ENCODE data around the gene CNBD2.
"Not testable (repeated sequence)": the region's sequence is repeated elsewhere in the genome, so short reads cannot be mapped to it uniquely, and the experiment has no call there.

CNBD2 gene

DNA sequence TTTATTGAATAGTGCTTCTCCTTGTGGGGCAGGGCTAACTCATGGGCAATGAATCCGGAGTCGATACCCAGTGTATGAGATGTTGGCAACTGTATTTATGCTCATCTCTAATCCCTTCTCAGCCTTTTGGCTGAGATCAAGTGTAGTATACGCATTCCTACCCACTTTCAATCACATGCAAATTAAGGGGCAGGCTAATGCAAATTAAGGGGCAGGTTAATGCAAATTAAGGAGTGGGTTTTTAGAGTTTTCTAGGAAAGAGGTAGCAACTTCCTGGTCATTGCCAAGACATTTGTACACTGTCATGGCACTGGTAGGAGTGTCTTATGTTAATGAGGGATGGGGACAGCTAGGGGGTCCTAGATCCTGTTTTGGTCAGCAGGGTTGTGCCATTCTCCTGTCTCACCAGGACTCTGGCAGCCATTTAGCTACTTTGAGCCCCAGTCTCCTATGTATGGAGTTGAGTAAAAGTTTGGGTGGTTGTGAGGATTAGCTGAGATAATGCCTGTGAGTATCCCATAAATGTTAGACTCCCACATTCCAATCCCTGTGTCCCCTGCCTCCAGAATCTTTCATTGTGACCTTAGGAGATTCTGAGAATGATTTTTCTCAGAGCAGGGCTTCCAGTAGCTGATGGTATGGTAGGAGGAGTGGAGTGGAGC lies at the start of gene CNBD2:
Gene CNBD2 (plus strand): TSS at position 612 of the 662 bp plus-strand sequence. CDS start 173 bp downstream, outside the sequence.
- no peak for DNase-seq (ENCODE audit: low spot score)
- no peak for FAIRE-seq

DNA sequence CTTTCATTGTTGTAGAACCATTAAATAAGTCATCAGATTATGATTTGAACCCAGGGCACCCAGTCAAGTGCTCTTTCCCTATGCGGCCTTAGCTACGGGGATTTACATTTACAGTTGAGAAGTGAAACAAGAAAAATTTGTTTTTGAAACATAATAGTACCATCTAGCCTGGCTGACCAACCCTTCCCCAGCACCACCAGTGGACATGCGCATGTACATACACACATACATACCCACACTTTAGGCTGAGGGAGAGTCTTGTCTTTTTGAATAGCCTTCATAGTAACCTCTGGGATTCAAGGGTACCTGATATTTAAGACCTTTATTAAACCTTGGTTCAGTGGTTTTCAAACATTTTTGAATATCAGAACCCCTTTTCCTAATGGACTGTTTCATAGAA lies 47.9 kb upstream of the CNBD2 start:
- DNase-seq (ENCODE audit: low spot score) (no peak), FAIRE-seq (no peak)

DNA sequence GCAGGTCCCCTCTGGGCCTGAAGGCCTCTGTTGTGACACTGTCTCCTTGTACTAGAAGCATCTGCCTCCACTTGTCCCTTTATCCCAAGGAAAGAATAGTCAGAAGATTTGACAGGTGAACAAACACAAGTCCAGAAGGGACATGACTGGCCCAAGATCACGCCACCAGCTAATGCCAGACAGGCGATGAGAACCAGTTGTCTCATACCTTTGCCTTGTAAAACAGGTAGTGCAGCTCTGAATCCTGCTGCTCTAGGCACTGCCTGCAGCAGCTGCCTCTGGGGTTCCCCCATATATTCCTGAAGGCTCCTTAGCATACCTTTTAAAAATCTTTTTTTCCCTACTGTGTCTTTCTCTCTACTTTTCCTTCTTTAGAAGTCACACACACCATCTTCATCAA lies 39.1 kb upstream of the CNBD2 start:
- FAIRE-seq (no peak), DNase-seq (ENCODE audit: low spot score) (no peak)

DNA sequence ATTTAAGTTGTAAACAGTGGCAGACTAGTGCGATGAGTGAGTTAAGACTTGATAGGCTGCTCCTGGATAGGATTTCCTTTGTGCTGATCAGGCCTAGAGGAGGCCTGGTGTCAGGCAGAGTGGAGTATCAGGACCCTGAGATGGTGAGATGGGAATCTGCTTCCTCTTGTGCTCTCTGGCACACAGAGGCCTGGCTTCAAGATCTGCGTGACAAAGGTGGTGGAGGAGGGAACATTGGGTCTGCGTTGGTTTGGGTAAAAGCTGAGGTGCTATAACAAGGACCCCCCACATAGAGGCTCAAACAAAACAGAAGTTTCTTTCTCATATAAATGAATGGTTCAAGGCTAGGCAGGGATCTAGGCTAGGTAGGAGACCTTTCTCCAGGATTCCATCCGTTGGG lies 34.3 kb upstream of the CNBD2 start:
- FAIRE-seq (no peak), DNase-seq (ENCODE audit: low spot score) (no peak)

DNA sequence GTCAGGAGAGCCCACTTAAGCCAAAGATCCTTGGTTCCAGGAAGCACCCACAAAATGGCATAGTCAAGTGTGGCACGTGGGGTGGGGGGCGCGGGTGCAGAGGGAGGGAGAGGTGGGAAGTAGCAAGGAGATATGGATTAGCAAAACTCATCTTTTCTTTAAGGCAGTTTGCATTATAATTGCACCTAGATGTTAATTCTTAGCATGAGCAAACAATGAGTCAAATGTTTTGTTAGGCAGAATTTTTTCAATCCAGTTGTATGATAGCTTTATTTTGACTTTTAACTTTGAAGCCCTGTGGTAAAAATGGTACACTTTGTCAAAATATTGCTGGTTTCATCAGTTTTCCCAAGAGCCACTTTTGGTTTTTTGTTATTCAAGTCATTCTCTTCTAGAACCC lies 29.1 kb upstream of the CNBD2 start:
- FAIRE-seq: no peak

DNA sequence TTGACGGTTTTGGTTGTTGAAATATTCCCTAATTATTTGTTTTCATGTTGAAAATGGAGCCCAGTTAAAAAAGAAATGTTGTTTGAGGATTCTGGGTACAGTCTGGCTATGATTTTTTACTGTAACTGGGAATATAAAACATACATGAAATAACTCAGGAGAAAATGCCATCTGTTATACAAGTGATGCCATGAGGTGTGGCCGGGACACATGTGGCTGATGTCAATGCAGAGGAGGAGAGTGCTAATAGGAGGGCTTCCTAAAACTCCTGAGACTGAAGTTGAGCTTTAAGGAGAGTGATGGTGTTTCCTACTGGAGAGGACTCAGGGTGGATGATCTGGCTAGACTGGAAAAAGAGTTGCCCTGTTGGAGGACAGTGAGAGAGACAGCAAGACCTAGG lies 26.8 kb upstream of the CNBD2 start:
- FAIRE-seq (no peak), DNase-seq (ENCODE audit: low spot score) (no peak)

More for the DNA sequence above, 29.1 kb upstream of the CNBD2 start:
- no peak for DNase-seq (ENCODE audit: low spot score)

DNA sequence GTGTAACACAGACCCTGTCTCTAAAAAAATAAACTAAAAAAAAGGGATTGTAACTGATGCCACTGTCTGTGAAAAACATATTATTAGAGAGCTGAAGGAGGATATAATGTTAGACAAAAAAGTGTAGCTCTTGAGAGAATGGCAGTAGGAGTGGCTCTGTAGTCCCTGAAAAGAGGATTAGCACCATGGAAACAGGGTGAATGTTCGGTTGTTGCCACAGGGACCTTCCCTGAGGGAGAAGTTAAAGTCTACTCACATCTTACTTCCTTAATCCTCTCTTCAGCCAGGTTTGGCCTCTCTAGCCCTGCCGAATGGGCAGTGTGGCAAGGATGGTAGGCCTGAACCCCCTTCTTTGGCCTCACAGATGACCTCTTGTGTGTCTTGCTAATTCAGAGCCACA lies 26.1 kb upstream of the CNBD2 start:
- DNase-seq (ENCODE audit: low spot score) (no peak), FAIRE-seq (no peak)

DNA sequence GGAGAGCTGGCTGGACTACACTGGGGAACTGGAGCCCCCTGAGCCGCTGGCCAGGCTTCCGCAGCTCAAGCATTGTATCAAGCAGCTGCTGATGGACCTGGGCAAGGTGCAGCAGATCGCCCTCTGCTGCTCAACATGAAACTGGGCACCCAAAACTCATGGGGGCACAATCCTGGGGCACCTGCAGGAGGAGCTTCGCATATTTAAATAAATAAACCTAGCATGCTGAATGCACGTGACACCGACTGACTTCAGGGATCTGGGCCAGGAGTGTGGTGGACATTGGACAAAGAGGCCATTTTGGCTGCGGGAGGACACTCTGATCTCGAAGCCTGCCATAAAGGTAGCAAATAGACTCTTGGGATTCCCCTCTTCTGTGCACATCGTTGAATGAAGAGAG lies 20.9 kb upstream of the CNBD2 start:
- FAIRE-seq (no peak), DNase-seq (ENCODE audit: low spot score) (peak; percentile 62)

DNA sequence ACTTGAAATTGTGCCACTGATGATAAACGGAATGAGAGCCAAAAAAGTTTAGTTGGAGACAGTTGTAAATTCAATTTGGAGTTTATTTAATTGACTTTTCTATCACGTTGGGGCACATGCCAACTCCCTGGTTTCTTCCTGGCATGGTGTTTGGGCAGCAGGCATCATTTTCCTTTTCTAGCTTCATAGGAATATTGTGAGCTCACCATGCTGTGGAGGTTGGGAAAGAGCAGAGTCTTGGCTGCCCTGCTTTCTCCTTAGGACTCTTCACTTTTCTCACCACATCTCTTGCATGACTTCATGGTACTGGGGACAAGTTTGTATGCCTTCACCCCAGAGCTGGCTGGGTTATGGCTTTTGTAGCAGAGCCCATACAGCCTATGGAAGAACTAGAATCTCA lies 20.5 kb upstream of the CNBD2 start:
- FAIRE-seq: no peak

DNA sequence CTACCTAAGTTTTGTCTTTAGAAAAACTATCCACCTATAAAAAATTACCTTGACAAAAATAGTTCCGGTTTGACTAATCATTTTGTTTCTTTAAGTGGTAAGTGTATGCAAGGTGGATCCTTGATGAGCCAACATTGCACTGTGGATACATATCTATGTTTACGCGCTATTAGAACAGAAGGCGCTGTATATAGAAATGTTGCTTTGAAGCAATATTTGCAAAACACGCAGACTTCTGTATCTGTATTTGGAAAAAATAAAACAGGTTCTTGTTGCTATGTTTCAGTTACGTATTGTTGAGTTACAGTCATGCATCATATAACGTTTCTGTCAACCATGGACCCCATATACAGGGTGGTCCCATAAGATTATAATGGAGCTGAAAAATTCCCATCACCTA lies 18.3 kb upstream of the CNBD2 start:
- DNase-seq (ENCODE audit: low spot score): no peak
- FAIRE-seq: no peak

More for the DNA sequence above, 20.5 kb upstream of the CNBD2 start:
- DNase-seq (ENCODE audit: low spot score): no peak

DNA sequence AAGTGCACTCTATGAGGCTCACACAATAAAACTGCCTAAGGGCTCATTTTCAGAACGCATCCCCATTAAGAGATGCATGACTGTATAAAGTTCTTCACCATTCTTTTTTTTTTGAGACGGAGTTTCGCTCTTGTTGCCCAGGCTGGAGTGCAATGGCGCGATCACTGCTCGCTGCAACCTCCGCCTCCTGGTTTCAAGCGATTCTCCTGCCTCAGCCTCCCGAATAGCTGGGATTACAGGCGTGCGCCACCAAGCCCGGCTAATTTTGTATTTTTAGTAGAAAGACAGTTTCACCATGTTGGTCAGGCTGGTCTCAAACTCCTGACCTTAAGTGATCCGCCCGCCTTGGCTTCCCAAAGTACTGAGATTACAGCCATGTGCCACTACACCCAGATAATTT lies 16.3 kb upstream of the CNBD2 start:
- DNase-seq (ENCODE audit: low spot score); FAIRE-seq: not testable (repeated sequence)

DNA sequence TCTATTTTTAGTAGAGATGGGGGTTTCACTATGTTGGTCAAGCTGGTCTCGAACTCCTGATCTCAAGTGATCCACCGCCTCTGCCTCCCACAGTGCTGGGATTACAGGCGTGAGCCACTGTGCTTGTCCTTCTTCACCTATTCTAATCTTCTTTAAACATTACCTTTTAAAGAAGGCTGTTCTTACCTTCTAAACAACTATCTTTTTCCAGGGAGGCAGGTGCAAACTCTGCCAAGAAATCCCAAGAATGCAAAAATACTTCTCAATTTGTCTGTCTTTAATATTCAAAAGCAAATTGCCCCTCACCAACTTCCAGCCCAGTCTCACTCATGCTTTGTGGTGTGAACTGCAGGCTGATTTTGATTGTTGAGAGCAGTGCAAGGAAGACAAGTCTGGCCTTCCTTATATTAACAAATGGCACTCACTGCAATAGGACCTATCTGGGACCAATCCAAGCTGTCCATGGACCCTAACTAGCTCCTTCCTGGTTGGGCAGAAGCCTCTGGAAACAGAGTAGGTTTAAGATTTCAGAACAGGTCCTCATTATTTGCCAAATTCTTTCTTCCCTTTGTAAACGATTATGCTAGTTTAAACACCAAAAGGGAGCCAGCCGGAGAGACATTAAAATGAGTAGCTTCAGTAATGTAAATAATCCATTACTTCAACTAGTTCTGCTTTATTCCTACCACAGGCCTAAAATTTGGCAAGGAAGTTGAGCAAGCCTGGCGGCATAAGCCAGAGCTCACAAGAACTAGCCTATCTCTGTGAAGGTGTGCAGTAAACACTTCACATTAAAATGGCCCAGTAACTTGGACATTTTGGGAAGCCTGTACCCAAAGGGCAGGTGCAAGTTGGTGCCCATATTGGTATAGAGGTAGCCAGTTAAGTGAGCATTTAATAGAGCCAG lies 15.7 kb upstream of the CNBD2 start:
- FAIRE-seq (no peak), DNase-seq (ENCODE audit: low spot score) (no peak)

DNA sequence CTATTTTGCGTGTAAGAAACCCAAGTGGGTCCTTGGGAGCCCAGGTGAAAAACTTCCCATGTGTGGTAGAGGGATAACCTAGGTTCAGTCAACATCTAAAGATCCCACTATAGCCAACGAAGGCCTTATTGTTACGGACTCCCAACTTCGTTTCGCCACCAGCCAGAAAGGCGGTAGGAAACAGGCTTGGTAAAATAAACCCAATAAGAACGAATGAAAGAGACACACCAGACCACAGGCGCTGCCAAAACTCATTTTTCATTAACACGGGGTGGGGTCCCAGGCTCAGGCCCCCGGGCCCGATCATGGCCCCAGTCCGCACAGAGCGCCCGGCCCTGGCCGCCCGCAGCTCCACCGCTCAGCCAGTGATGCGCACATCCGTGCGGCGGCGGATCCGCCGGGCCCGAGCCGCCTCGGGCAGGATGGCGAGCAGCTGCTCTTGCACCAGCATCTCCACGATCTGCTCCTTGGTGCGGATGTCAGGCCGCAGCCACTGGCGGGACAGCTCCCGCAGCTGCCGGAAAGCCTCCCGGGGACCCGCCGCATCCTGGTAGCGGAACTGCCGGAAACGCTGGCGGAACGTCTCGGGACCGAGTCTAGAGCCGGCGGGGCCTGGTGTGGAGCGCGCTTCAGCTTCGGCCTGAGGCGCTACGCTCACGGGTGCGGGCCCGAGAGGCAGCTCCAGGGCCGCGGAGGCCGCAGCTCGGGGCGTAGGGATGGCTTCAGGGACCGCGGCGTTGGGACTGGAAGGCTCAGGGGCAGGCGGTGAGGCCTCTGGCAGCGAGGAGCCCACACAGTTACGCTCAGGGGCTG lies 14.8 kb upstream of the CNBD2 start:
- peak; percentile 40 for DNase-seq (ENCODE audit: low spot score)
- no peak for FAIRE-seq

DNA sequence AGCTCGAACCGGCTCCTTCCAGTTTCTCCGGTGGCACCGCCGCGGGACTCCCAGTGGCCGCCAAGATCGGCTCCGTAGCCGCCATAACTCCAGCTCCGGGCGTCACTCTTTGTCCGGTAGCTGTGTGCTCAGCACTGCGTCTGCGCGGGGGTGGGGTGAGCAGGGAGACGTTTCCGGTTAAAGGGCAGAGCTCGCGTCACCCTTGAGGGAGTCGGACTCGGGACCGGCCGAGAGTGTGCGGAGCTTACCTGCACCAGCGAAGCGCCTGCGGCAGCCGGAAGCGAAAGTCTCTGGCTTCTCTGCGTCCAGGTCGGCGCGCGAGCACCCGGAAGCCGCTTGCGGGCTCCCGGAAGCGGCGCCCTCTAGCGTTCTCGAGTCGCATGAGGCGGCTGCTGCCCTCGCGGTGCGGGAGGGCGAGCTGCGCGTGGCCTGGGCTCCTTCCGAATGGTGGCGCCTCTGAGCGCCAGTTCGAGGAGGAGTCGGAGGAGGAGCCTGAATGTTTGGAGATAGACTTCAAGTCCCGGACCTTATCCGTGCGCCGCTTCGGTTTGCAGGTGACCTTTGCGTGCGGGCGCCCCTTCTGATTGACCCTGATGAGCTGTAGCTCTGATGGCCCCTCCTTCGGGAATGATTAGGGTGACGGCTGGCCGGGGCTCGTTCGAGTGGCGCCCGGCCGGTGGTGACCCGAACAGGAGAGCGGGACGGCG lies 14.0 kb upstream of the CNBD2 start, which contains the start of gene SCAND1:
Gene SCAND1 (minus strand): TSS at position 303 of the 707 bp plus-strand sequence. CDS start 218 bp downstream, at position 85.
- peak; percentile 23 for FAIRE-seq

DNA sequence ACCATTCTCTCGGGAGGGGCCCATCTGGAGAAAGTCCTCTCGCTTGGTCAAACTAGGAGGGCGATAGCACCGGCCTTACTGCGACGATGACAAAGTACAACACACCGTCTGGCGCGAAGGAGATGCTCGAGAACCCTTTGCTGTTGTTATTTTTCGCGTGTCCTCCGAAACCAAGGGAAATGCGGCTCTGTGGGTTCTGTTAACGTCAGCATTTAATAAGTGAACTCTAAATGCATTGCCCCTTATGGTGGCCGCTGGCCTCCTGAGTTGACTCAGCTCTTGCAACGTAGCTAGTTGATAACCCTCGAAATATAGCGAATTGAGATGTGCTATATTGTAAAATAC lies 13.5 kb upstream of the CNBD2 start:
- DNase-seq (ENCODE audit: low spot score) (no peak), FAIRE-seq (no peak)

More for the DNA sequence above, 14.0 kb upstream of the CNBD2 start, which contains the start of gene SCAND1:
- DNase-seq (ENCODE audit: low spot score): peak; percentile 99

DNA sequence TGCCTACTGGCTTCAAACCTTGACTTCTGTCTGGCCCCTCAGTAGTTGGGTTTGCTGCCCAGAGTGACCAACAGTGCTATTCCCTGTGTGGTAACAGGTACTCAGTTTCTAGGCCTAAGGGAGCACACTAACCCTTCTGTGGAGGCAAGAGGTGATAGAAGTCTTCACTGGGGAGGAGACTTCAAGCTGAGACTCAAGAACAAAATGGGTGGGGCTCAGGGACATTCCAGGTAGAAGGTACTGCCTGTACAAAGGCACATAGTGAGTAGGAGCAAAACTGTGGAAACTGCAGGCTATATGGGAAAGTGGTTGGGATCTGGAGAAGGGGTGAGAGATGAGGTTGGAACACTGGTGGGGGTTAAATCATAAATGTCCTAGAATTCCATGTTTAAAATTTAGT lies 11.8 kb upstream of the CNBD2 start:
- DNase-seq (ENCODE audit: low spot score): no peak
- no peak for FAIRE-seq

DNA sequence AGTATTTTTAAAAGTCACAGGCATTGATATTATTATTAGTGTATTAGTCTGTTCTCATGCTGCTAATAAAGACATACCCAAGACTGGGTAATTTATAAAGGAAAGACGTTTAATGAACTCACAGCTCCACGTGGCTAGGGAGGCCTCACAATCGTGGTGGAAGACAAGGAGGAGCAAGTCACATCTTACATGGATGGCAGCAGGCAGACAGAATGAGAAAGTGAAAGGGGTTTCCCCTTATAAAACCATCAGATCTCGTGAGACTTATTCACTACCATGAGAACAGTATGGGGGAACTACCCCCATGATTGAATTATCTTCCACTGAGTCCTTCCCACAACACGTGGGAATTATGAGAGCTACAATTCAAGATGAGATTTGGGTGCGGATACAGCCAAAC lies 9.1 kb upstream of the CNBD2 start:
- not testable (repeated sequence) for DNase-seq (ENCODE audit: low spot score); FAIRE-seq

DNA sequence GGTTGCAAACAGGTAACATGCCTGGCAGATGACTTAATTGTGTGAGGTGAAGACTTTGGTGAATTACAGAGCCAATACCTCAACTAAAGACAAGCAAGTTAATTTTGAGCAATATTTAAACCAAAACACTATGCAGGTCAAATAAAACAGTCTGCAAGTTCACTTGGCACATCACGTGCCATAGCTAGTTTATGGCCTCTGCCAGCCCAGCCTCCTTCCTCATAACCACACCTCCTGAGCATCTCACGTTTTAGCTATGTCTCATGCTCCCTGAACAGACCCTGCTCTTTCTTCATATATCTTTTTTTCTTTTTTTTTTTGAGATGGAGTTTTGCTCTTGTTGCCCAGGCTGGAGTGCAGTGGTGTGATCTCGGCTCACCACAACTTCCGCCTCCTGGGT lies 4.5 kb upstream of the CNBD2 start:
- FAIRE-seq: no peak
- no peak for DNase-seq (ENCODE audit: low spot score)

DNA sequence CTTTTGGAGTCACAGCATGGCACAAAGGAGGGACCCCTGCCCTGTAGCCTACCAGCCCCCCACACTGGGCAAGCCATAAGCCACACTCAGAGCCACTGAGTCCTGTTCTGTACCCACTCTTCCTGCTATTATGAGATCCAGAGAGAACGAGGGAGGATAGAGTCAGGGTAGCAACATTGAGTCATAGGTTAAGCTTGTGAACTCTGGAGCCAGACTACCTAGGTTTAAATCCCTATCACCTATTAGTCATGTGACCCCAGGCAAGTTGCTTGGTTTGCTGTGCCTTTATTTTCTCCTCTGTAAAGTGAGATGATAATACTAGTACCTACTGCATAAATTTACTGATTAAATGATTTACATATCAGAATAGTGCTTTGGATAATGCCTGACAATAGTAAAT lies 540 bp downstream of the CNBD2 start:
- DNase-seq (ENCODE audit: low spot score): no peak

DNA sequence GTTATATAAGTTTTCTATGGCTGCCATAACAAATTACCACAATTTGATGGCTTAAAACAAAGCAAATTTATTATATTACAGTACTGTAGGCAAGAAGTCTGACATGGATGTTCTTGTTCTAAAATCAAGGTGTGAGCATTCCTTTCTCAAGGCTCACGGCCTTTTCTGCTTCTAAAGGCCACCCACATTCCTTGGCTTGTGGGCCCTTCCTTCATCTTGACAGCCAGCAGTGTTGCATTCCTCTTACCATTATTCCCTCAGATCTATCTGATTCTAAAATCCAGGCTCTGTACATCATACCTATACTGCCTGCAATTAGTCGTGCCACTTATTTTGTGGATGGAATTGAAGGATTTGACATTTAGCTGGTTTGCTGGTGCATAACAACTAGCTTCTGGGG lies 3.6 kb downstream of the CNBD2 start:
- FAIRE-seq (no peak), DNase-seq (ENCODE audit: low spot score) (no peak)

More for the DNA sequence above, 540 bp downstream of the CNBD2 start:
- FAIRE-seq: no peak

DNA sequence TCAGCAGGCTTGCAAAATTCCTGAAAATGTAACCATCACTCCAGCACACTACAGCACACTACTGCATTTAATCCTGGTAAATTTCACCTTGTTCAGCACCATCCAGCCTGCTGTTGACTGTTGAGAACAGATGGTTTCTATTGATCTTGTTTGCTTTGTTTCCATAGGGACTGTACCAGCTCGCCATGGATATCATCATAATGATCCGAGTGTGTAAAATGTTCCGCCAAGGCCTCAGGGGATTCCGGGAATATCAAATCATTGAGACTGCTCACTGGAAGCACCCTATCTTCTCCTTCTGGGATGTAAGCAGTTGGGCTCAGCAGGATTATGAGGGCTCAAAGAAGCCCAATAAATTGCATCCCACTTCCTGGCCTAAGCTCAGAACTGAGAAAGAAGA lies 4.1 kb downstream of the CNBD2 start:
- no peak for FAIRE-seq
- no peak for DNase-seq (ENCODE audit: low spot score)

Measured in urothelium cell line (cell line).